ENCODE measurements around the gene OR10AD1.
"Not testable (repeated sequence)": the region's sequence is repeated elsewhere in the genome, so short reads cannot be mapped to it uniquely, and the experiment has no call there.

The OR10AD1 gene

GRCh38 chr12:48203192-48203591 is at the start of gene OR10AD1:
OR10AD1 (minus strand) TSS chr12:48203292; CDS start chr12:48203292, 0 bp downstream.
- no peak within 1 kb of the TSS for H3K9ac ChIP-seq
- H3K36me3 ChIP-seq (ENCODE audit: insufficient read depth), result no peaks in the 10 kb centered on the region
- TF ChIP-seq, protein P1, sequence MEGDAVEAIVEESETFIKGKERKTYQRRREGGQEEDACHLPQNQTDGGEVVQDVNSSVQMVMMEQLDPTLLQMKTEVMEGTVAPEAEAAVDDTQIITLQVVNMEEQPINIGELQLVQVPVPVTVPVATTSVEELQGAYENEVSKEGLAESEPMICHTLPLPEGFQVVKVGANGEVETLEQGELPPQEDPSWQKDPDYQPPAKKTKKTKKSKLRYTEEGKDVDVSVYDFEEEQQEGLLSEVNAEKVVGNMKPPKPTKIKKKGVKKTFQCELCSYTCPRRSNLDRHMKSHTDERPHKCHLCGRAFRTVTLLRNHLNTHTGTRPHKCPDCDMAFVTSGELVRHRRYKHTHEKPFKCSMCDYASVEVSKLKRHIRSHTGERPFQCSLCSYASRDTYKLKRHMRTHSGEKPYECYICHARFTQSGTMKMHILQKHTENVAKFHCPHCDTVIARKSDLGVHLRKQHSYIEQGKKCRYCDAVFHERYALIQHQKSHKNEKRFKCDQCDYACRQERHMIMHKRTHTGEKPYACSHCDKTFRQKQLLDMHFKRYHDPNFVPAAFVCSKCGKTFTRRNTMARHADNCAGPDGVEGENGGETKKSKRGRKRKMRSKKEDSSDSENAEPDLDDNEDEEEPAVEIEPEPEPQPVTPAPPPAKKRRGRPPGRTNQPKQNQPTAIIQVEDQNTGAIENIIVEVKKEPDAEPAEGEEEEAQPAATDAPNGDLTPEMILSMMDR (conservative IDR thresholded peaks at IDR 0.05; ENCODE audit: low read depth, low read length), result no peak
- H4K20me1 ChIP-seq (ENCODE audit: insufficient read depth), result no peaks in the 10 kb centered on the region
- H3K4me2 ChIP-seq, result no peak within 1 kb of the TSS
- no peaks in the 10 kb centered on the region for H3K79me2 ChIP-seq (ENCODE audit: insufficient read depth, low read depth)
- H2AFZ ChIP-seq (ENCODE audit: low read depth), result no peak within 1 kb of the TSS
- H3K27ac ChIP-seq, result no peak within 1 kb of the TSS
- H3K4me3 ChIP-seq (IDR thresholded peaks at IDR 0.05; ENCODE audit: insufficient read depth, low read depth, low read length), result no peak within 1 kb of the TSS
- H3K4me1 ChIP-seq (ENCODE audit: low read depth, poor library complexity, severe bottlenecking), result peaks cover 8% of the 10 kb centered on the region
- H3K27me3 ChIP-seq (ENCODE audit: insufficient read depth, low read depth), result no peaks in the 10 kb centered on the region

DNA sequence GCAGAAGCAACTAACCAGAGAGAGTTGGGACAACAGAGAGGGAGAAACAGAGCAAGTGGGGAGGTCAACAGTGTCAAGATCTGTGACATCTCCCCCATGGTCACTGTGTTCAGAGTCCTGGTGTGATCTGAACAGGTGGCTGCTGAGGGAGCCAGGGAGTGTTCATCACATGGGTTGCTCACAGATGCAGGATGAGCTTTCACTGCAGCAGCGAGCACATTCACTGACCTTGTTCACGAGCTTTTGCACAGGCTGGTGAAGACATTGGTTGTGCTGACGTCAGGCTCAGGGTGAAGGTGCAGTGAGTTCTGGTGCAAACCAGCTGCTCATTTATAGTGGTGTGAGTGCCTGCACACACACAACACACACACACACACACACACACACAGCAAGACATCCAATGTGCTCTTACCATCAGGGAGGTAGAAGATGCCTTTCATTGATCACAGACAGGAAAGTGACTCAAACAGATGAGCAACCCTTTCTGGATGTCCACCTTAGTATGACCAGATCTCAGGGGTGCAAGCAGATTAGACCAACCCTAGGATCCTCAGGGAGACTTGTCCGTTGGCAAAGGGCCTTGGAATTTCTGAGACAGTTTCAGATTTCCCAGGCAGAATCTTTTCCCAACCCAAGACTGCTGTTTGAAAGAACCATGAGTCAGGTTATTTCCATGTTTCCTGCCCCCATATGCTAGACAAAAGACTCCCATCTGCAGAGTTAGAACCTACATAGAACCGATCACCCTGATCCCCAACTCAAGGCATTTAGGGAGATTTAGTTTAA is 44.3 kb upstream of the OR10AD1 start:
- H3K4me1 ChIP-seq (ENCODE audit: low read depth, poor library complexity, severe bottlenecking), result no peaks in the 10 kb centered on the region
- no peak overlapping the region for H3K4me2 ChIP-seq
- H2AFZ ChIP-seq (ENCODE audit: low read depth), result no peak overlapping the region
- no peaks in the 10 kb centered on the region for H3K79me2 ChIP-seq (ENCODE audit: insufficient read depth, low read depth)
- no peaks in the 10 kb centered on the region for H3K27me3 ChIP-seq (ENCODE audit: insufficient read depth, low read depth)
- H3K9ac ChIP-seq, result no peak overlapping the region
- H3K4me3 ChIP-seq (IDR thresholded peaks at IDR 0.05; ENCODE audit: insufficient read depth, low read depth, low read length), result no peak overlapping the region
- H3K36me3 ChIP-seq (ENCODE audit: insufficient read depth), result no peaks in the 10 kb centered on the region
- no peaks in the 10 kb centered on the region for H4K20me1 ChIP-seq (ENCODE audit: insufficient read depth)
- no peak overlapping the region for H3K27ac ChIP-seq
- TF ChIP-seq, protein P1 (conservative IDR thresholded peaks at IDR 0.05; ENCODE audit: low read depth, low read length), result no peak

DNA sequence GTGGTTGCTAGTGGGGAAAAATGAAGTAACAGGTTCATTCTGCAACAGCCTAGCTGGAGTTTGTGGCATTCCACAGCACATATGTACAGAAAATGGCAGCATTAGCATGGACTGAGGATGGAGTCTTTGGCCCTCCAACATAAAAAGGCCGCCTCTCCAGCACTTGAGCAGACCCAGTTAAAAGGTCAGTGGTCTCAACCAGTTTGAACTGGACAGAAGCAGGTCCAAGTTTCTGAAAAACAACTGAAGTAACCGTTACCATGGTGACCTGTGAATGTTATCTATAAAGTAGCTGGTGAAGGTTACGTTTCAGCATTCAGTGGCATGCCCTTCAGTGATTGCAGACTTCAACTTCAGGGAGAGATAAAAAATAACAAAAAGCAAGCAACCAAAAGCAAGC is 34.1 kb upstream of the OR10AD1 start:
- Histone ChIP-seq H3K4me2 (no peak overlapping the region), H3K27ac (no peak overlapping the region), H3K27me3 (ENCODE audit: insufficient read depth, low read depth) (no peaks in the 10 kb centered on the region), H2AFZ (ENCODE audit: low read depth) (no peak overlapping the region), H3K79me2 (ENCODE audit: insufficient read depth, low read depth) (no peaks in the 10 kb centered on the region), H3K9ac (no peak overlapping the region), H3K36me3 (ENCODE audit: insufficient read depth) (no peaks in the 10 kb centered on the region), H3K4me3 (IDR thresholded peaks at IDR 0.05; ENCODE audit: insufficient read depth, low read depth, low read length) (no peak overlapping the region), H3K4me1 (ENCODE audit: low read depth, poor library complexity, severe bottlenecking) (no peaks in the 10 kb centered on the region), H4K20me1 (ENCODE audit: insufficient read depth) (no peaks in the 10 kb centered on the region)
- TF ChIP-seq, protein P1 (conservative IDR thresholded peaks at IDR 0.05; ENCODE audit: low read depth, low read length), result no peak

GRCh38 chr12:48235796-48236333 is 32.8 kb upstream of the OR10AD1 start:
- TF ChIP-seq, protein P1 (conservative IDR thresholded peaks at IDR 0.05; ENCODE audit: low read depth, low read length), result no peak
- H3K79me2 ChIP-seq (ENCODE audit: insufficient read depth, low read depth), result no peaks in the 10 kb centered on the region
- no peak overlapping the region for H2AFZ ChIP-seq (ENCODE audit: low read depth)
- H3K4me3 ChIP-seq (IDR thresholded peaks at IDR 0.05; ENCODE audit: insufficient read depth, low read depth, low read length), result no peak overlapping the region
- no peaks in the 10 kb centered on the region for H3K36me3 ChIP-seq (ENCODE audit: insufficient read depth)
- no peaks in the 10 kb centered on the region for H3K4me1 ChIP-seq (ENCODE audit: low read depth, poor library complexity, severe bottlenecking)
- H3K27me3 ChIP-seq (ENCODE audit: insufficient read depth, low read depth), result no peaks in the 10 kb centered on the region
- H3K27ac ChIP-seq, result no peak overlapping the region
- H3K9ac ChIP-seq, result no peak overlapping the region
- no peaks in the 10 kb centered on the region for H4K20me1 ChIP-seq (ENCODE audit: insufficient read depth)
- no peak overlapping the region for H3K4me2 ChIP-seq

- H3K4me2 ChIP-seq; H4K20me1 ChIP-seq (ENCODE audit: insufficient read depth); H3K36me3 ChIP-seq (ENCODE audit: insufficient read depth); H3K4me3 ChIP-seq (IDR thresholded peaks at IDR 0.05; ENCODE audit: insufficient read depth, low read depth, low read length); H3K4me1 ChIP-seq (ENCODE audit: low read depth, poor library complexity, severe bottlenecking); H3K27ac ChIP-seq; H3K79me2 ChIP-seq (ENCODE audit: insufficient read depth, low read depth); H3K27me3 ChIP-seq (ENCODE audit: insufficient read depth, low read depth); H2AFZ ChIP-seq (ENCODE audit: low read depth); H3K9ac ChIP-seq: not testable (repeated sequence)
Measured at GRCh38 chr12:48231169-48231958, 28.3 kb upstream of the OR10AD1 start.

- H3K4me2 ChIP-seq; H3K27me3 ChIP-seq (ENCODE audit: insufficient read depth, low read depth); H2AFZ ChIP-seq (ENCODE audit: low read depth); H3K4me3 ChIP-seq (IDR thresholded peaks at IDR 0.05; ENCODE audit: insufficient read depth, low read depth, low read length); H3K36me3 ChIP-seq (ENCODE audit: insufficient read depth); H3K27ac ChIP-seq; H3K4me1 ChIP-seq (ENCODE audit: low read depth, poor library complexity, severe bottlenecking); H4K20me1 ChIP-seq (ENCODE audit: insufficient read depth); H3K9ac ChIP-seq; H3K79me2 ChIP-seq (ENCODE audit: insufficient read depth, low read depth): not testable (repeated sequence)
Measured at GRCh38 chr12:48224533-48224932, 21.4 kb upstream of the OR10AD1 start.

All from KMS-11 (cell line).